ENCODE results near the gene TIMM22.

TIMM22 gene

DNA sequence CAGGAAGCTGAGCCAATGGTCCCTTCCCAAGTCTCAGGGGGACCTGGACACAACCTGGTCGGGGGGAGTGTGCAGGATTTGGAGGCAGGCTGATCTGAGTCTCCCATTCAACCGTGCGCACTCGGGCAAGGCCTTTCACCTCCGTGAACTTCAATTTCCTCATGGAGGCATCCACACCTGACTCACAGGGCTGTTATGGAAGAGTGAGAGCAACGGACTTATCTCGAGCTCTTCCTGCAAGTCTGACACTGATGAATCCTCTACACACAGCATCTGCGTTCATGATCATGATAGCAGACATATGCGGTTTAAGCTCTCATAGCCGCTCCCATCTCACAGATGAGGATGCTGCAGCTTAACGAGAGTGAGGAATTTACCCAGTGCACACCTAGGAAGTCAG, 21.6 kb downstream of the TIMM22 start:
- DNase-seq (ENCODE audit: low spot score in 2 of 2), result no peak
- no peak for ATAC-seq
- Mint-ChIP-seq H3K36me3 (peaks cover 17% of the 10 kb centered on the region), H3K4me1 (peaks cover 14% of the 10 kb centered on the region), H3K27ac (peak overlapping the region; percentile 84), H3K4me3 (no peak overlapping the region), H3K9me3 (no peaks in the 10 kb centered on the region)

DNA sequence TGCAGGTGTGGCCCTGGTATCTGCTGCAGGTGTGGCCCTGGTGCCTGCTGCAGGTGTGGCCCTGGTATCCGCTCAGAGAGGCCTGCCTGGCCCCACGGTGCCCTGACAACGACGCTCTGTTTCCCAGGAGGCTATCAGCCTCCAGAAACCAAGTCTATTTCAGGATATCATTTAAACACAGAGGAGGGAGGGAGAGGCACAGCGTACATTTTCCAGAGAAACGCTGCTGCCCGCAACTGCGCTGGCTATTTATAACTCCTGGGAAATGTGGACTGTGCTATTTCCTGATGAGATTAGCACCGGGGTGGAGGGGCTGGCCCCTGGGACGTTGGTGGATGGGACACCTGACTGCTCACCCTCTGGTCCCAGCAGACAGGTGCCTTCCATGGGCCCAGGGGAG, 22.5 kb downstream of the TIMM22 start:
- Mint-ChIP-seq H3K27ac (peak overlapping the region; percentile 84), H3K4me3 (no peak overlapping the region), H3K36me3 (peaks cover 19% of the 10 kb centered on the region), H3K4me1 (peaks cover 14% of the 10 kb centered on the region), H3K9me3 (no peaks in the 10 kb centered on the region)
- ATAC-seq (no peak), DNase-seq (ENCODE audit: low spot score in 2 of 2) (no peak)

- Mint-ChIP-seq H3K4me3 (no peak overlapping the region), H3K9me3 (no peaks in the 10 kb centered on the region), H3K36me3 (peaks cover 27% of the 10 kb centered on the region), H3K27ac (no peak overlapping the region), H3K4me1 (peaks cover 23% of the 10 kb centered on the region)
- ATAC-seq (no peak), DNase-seq (ENCODE audit: low spot score in 2 of 2) (no peak)
Measured at GRCh38 chr17:1021147-1021546, 24.2 kb downstream of the TIMM22 start.

GRCh38 chr17:1022278-1023024, 25.5 kb downstream of the TIMM22 start:
- H3K27ac Mint-ChIP-seq, result no peak overlapping the region
- H3K4me1 Mint-ChIP-seq, result peaks cover 18% of the 10 kb centered on the region
- no peak for ATAC-seq

DNA sequence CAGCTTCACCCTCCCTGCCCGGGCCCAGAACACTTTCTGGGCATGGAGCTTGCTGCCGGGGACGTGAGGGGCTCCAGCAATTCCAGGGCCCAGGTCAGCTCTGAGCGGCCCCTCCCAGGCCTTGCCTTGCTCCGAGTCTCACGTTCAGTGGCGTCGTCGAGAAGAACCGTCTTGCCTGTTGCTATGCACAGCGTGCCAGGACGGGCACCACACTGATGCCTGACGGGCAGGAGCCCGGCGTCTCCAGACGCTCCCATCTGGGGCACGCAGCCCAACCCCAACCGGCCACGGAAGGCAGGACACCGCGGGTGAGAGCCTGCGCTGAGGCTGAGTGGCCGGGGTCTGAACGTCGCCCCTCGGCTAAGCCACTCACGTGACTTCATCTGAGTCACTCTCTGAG, 27.1 kb downstream of the TIMM22 start:
- peaks cover 21% of the 10 kb centered on the region for H3K36me3 Mint-ChIP-seq
- H3K9me3 Mint-ChIP-seq, result no peaks in the 10 kb centered on the region
- ATAC-seq, result no peak
- no peak overlapping the region for H3K4me3 Mint-ChIP-seq
- DNase-seq (ENCODE audit: low spot score in 2 of 2), result no peak
- H3K4me1 Mint-ChIP-seq, result peaks cover 17% of the 10 kb centered on the region
- no peak overlapping the region for H3K27ac Mint-ChIP-seq

More at GRCh38 chr17:1022278-1023024, 25.5 kb downstream of the TIMM22 start:
- Mint-ChIP-seq H3K9me3 (no peaks in the 10 kb centered on the region), H3K4me3 (no peak overlapping the region), H3K36me3 (peaks cover 22% of the 10 kb centered on the region)
- no peak for DNase-seq (ENCODE audit: low spot score in 2 of 2)

GRCh38 chr17:1025733-1026598, 29.0 kb downstream of the TIMM22 start:
- no peak overlapping the region for H3K27ac Mint-ChIP-seq
- ATAC-seq, result no peak
- peaks cover 23% of the 10 kb centered on the region for H3K36me3 Mint-ChIP-seq
- DNase-seq (ENCODE audit: low spot score in 2 of 2), result no peak
- peaks cover 16% of the 10 kb centered on the region for H3K4me1 Mint-ChIP-seq
- no peak overlapping the region for H3K4me3 Mint-ChIP-seq
- H3K9me3 Mint-ChIP-seq, result no peaks in the 10 kb centered on the region

GRCh38 chr17:1026599-1026975, 29.7 kb downstream of the TIMM22 start:
- Mint-ChIP-seq H3K36me3 (peaks cover 23% of the 10 kb centered on the region), H3K4me3 (no peak overlapping the region), H3K27ac (no peak overlapping the region), H3K4me1 (peaks cover 16% of the 10 kb centered on the region), H3K9me3 (no peaks in the 10 kb centered on the region)
- ATAC-seq (no peak), DNase-seq (ENCODE audit: low spot score in 2 of 2) (no peak)

- peaks cover 16% of the 10 kb centered on the region for H3K4me1 Mint-ChIP-seq
- no peak for ATAC-seq
- H3K4me3 Mint-ChIP-seq, result no peak overlapping the region
- H3K27ac Mint-ChIP-seq, result no peak overlapping the region
- peaks cover 23% of the 10 kb centered on the region for H3K36me3 Mint-ChIP-seq
- no peaks in the 10 kb centered on the region for H3K9me3 Mint-ChIP-seq
- no peak for DNase-seq (ENCODE audit: low spot score in 2 of 2)
Measured at GRCh38 chr17:1027044-1027443, 30.1 kb downstream of the TIMM22 start.

DNA sequence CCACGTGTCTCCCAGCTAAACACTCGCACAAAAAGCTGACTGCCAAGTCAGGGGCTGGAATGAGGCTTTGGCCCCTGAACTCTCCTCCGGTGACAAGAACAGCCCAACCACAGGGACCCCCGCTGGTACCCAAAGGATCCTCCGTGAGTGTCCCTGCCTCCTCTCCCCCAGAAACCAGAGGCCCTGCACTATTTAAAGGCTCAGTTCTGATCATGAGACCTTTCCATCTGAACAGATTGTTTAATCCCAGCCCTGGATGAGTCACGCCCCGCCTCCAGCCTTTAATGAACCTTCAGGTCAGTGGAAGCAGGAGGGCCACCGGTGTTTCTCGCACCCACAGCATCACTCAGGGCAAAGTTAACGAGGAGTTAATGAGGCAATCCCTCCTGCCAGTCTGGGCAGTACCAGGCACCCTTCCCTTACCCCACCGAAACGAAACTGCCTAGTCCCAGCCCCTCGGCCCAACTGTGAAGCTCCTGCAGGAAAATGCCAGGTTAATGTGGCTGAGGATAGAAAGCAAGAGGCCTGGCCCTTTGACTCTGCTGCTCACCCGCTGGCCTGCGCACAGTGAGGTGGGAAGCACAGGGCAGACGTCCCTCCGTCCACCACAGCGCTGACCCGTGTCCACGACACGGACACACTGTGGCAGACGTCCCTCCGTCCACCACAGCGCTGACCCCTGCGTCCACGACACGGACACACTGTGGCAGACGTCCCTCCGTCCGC, 32.4 kb downstream of the TIMM22 start:
- Mint-ChIP-seq H3K27ac (no peak overlapping the region), H3K4me1 (peaks cover 24% of the 10 kb centered on the region), H3K9me3 (no peaks in the 10 kb centered on the region), H3K36me3 (peaks cover 20% of the 10 kb centered on the region), H3K4me3 (no peak overlapping the region)
- no peak for ATAC-seq
- no peak for DNase-seq (ENCODE audit: low spot score in 2 of 2)

- Mint-ChIP-seq H3K4me1 (peaks cover 24% of the 10 kb centered on the region), H3K36me3 (peaks cover 20% of the 10 kb centered on the region), H3K9me3 (no peaks in the 10 kb centered on the region), H3K27ac (no peak overlapping the region), H3K4me3 (no peak overlapping the region)
- ATAC-seq (no peak), DNase-seq (ENCODE audit: low spot score in 2 of 2) (no peak)
Measured at GRCh38 chr17:1029922-1030644, 33.2 kb downstream of the TIMM22 start.

DNA sequence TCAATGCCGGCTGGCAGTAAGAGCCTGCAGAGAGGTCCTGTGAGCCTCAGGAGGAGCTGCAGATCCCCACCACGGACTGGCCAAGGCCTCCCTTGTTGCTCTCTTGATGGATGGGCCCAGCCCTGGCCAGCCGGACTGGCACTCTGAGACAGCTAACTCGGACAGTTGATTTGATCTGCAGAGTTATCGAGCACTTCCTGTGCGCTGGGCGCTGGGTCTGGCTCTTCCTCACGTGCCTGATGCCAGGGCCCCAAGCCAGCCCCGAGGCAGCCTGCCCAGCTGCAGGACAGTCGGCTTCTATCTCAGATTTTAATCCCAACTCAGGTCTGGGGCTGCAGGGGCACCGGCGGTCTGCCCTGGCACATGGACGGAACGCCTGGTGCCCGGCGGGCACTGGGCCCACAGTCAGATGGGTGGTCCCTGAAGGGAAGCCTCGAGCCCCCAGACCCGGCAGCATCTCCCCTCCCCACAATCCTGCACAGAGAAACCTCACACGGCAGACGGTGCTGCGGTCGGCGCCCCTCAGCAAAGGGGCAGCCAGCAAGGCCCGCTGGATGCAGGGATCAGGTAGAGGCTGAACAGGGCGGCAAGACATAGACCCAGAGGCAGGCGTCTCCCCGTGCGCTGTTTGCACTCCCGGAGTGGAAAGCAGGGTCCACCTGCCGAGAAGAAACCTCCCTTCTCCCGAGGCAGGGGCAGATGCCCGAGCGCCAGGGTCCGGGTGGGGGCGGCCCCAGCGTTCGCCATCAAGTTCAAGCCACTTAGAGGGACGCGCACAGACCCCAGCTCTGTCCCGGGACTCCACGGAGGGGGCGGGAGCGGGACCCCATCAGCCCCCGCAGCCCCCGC, 34.0 kb downstream of the TIMM22 start:
- no peak for DNase-seq (ENCODE audit: low spot score in 2 of 2)
- H3K27ac Mint-ChIP-seq, result no peak overlapping the region
- H3K36me3 Mint-ChIP-seq, result peaks cover 11% of the 10 kb centered on the region
- no peak for ATAC-seq
- H3K9me3 Mint-ChIP-seq, result no peaks in the 10 kb centered on the region
- H3K4me3 Mint-ChIP-seq, result no peak overlapping the region
- H3K4me1 Mint-ChIP-seq, result peaks cover 17% of the 10 kb centered on the region

DNA sequence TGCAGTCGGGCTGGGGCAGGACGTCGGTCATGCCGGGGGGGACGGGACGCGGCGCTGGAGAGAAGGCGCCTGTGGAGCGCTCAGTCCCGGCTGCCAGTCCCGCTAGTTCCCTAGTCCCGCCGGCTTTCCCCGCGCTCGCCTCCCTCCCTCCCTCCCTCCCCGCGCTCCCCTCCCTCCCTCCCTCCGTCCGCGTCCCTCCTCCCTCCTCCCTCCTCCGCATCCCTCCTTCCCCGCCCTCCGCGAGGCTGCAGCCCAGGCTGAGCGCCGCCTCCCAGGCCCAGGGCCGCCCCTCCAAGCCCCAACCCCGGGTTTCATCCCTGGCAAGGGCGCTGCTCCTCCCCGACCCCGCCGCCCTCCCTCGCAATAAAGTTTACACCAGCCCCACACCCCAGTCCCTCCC, 34.8 kb downstream of the TIMM22 start:
- no peak overlapping the region for H3K27ac Mint-ChIP-seq
- no peak for ATAC-seq
- H3K36me3 Mint-ChIP-seq, result peaks cover 11% of the 10 kb centered on the region
- DNase-seq (ENCODE audit: low spot score in 2 of 2), result no peak
- no peak overlapping the region for H3K4me3 Mint-ChIP-seq
- H3K4me1 Mint-ChIP-seq, result peaks cover 14% of the 10 kb centered on the region
- H3K9me3 Mint-ChIP-seq, result no peaks in the 10 kb centered on the region

DNA sequence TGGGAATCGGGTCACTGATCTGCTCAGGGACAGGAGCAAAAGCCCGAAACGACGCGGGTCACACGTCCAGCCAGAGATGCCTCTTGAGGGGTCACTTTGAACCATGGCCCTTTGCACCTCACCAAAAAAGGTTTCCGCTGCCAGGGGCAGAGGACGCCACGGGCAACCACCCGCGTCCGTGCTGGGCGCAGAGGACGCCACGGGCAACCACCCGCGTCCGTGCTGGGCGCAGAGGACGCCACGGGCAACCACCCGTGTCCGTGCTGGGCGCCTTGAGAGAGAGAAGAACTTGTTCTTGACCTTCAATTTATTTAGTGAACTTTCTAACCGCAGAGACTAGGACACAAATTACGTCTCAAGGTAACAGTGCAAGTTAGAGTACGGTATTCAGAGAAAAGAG, 35.5 kb downstream of the TIMM22 start:
- peaks cover 11% of the 10 kb centered on the region for H3K36me3 Mint-ChIP-seq
- DNase-seq (ENCODE audit: low spot score in 2 of 2), result no peak
- no peak overlapping the region for H3K27ac Mint-ChIP-seq
- H3K9me3 Mint-ChIP-seq, result no peaks in the 10 kb centered on the region
- H3K4me3 Mint-ChIP-seq, result no peak overlapping the region
- peaks cover 14% of the 10 kb centered on the region for H3K4me1 Mint-ChIP-seq
- no peak for ATAC-seq

- peaks cover 18% of the 10 kb centered on the region for H3K36me3 Mint-ChIP-seq
- no peak for ATAC-seq
- H3K4me3 Mint-ChIP-seq, result no peak overlapping the region
- no peak overlapping the region for H3K27ac Mint-ChIP-seq
- peaks cover 14% of the 10 kb centered on the region for H3K4me1 Mint-ChIP-seq
- DNase-seq (ENCODE audit: low spot score in 2 of 2), result no peak
- H3K9me3 Mint-ChIP-seq, result no peaks in the 10 kb centered on the region
Measured at GRCh38 chr17:1033503-1033902, 36.6 kb downstream of the TIMM22 start.

Measured in stimulated activated effector memory CD8-positive, alpha-beta T cell treated with anti-CD3 and anti-CD28 coated beads, Interleukin-12 subunit alpha, Interleukin-12 subunit beta, amount 100 ng/mL, for 72 hours (primary cell).